SH-SY5Y (cell line): ENCODE data around the gene EPHA2.

ENCODE experiments used
- GATA2 ChIP-seq: IDR thresholded peaks from 2 replicates; pipeline ENCODE4 v1.6.1; 2011; ENCODE audit warnings: mild to moderate bottlenecking, low read depth, low read length
- GATA3 ChIP-seq: IDR thresholded peaks from 2 replicates; pipeline ENCODE4 v1.6.1; 2011; ENCODE audit warnings: low read depth, mild to moderate bottlenecking, low read length, moderate library complexity

DNA sequence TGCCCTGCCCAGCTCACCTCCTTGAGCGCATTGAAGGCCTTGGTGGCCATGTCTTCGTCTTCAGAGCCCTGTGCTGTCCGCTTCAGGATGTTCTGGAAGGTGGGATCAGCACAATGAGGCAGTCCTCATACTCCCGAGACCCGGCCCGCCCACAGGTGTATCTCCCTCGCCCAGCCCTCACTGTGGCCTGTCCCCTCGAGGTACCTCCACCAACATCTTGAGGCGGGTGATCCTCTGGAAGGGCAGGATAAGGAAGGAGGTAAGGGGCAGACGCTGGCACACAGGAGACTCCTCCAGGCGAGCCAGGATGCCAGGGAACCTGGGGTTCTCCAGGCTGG is 49.4 kb upstream of the EPHA2 start:
- TF ChIP-seq GATA2 (no peak), GATA3 (no peak)
